Epidermal melanocyte (primary cell): ENCODE data around the gene INPP4A.

Experiments used
- DNase-seq: peaks from one replicate; pipeline ENCODE4 v3.0.0; 2011; ENCODE audit warnings: low spot score; ENCODE audit not compliant: insufficient read length

Gene INPP4A

GRCh38 chr2:98614024-98614739 lies 169.5 kb downstream of the INPP4A start:
- DNase-seq = no peak

- DNase-seq = no peak
Observed at GRCh38 chr2:98615481-98615880, 170.8 kb downstream of the INPP4A start.

GRCh38 chr2:98617149-98617548 lies 172.5 kb downstream of the INPP4A start:
- no peak for DNase-seq

GRCh38 chr2:98623657-98624056 lies 179.0 kb downstream of the INPP4A start:
- DNase-seq = no peak

GRCh38 chr2:98632351-98632750 lies 187.7 kb downstream of the INPP4A start:
- no peak for DNase-seq

DNA sequence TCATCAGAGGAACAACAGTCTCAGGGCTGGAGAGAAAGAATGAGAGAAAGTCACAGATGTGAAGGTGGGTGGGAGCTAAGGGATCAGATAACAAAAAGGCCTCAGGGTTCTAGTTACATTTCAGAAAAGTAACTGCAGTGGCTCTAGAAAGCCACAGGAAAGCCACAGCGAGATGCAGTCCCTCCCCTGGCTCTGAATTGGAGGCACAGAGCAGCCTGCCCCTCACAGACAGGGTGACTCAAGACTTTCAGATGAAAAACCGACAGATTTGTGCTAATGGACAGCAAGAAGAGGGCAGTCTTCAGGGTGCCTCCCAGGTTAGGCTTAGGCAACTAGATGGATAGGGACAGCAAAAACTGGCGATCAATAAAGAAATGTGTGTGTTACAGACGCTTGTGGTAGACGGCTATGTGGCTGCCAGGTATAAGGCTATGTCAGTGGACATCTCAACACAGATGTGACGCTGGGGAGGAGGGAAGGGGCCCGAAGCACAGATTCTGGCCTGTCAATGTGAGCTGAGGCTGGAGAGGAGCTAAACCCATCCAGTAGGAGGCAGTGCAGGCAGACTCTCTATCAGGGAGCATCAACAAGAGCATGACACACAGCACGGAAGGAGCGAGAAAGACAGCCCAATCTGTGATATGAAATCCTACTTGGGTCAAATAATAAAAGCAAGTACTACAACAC lies 189.9 kb downstream of the INPP4A start:
- no peak for DNase-seq

DNA sequence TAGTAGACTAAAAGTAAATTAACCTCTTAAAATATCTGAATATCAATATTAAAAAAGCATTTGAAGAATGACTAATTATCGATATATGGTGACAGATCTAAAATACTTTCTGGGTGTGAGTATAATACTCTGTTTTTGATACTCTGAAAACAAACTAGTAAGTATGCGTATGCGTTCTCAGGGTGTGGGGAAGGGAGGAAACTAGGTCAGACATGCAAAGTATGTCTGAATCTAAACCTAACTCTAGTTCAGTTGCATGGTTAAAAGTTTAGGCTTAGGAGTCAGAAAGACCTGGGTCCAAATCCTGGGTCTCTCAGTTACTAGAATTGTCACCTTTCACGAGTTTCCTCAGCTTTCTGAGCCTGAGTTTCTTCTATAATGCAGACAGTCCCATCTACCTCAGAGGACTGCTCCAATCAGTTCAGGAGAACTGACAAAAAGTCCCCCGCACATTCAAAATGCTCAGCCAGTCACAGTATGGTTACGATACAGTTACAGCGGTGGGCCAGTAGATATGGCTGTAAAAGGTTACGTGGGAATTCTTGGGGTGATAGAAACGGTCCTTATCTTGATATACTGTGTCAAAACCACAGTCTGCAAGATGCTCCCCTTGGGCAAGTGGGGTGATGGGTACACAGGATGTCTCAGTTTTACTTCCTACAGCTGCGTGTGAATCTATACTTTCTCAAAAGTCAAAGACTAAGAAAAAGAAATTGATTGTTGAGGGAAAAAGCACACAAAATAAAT lies 192.9 kb downstream of the INPP4A start:
- DNase-seq = no peak

DNA sequence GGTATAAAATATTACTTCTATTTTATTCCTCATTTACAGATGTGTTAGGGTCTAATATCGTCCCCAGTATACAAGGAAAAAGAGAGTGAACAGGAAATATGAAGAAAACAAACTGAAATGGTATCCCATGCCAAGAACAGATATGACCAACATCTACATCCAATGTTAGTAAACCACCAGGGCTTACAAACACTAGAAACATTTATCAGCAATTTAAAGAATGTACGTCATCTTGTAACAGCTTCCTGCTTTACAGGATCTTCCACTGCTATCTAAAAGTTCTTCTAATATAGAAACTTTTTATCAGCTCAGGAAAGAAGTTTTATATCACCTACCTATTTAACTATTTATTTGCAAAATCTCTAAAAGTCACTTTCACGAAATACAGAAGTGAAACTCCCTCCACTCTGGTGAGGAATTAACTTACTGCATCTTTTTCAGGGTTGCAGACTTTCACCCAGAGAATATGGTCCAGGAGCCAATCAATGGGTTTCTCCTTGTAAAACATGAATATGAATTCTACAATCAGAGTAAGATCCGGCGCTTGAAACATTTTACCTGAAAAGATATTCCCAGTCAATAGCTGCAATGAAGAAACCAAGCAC lies 198.9 kb downstream of the INPP4A start:
- DNase-seq = no peak
